GM18870 (cell line): ENCODE measurements around the gene SLC6A6.

ENCODE experiments used
- ATAC-seq: cut with Tn5 transposase; IDR thresholded peaks from one replicate; pipeline ENCODE4 v1.9.1; 2021; ENCODE audit warnings: moderate library complexity; ENCODE audit not compliant: unreplicated experiment

Gene SLC6A6

DNA sequence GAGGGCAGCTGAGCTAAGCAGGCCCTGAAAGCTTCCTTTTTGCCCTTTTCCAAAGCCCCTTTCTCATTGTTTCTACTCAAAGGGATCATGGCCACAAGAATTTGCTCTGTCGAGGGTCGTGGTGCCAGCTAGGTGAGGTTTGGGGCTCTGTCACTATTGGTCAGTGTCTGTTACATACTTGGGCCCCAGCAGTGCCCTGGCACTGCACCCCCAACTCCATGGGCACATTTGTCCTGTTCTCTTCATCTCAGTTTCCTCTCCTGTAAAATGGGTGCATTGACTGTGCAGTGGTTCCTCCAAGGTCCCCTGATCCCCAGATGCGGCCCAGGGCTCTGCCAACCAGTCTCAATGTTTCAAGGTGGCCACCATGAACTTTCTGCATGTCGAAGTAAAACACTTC, 62.1 kb downstream of the SLC6A6 start:
- no peak for ATAC-seq

DNA sequence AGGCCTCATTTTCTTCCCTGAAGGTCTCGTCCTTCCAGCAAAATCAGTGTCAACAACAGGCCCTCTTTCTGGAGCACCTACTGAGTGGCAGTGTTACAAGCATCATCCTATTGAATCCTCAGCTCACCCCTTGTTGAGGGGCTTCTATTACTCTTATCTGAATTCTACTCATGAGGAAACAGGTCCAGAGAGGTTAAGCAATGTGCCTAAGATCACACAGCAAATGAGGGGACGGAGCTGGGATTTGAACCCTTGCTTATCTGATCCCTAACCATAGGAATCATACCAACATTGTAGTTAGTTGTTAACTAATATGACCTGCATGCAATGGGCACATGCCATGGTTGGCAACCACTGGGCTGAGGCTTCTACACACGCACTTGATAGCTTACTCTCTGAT, 63.0 kb downstream of the SLC6A6 start:
- ATAC-seq, result no peak

DNA sequence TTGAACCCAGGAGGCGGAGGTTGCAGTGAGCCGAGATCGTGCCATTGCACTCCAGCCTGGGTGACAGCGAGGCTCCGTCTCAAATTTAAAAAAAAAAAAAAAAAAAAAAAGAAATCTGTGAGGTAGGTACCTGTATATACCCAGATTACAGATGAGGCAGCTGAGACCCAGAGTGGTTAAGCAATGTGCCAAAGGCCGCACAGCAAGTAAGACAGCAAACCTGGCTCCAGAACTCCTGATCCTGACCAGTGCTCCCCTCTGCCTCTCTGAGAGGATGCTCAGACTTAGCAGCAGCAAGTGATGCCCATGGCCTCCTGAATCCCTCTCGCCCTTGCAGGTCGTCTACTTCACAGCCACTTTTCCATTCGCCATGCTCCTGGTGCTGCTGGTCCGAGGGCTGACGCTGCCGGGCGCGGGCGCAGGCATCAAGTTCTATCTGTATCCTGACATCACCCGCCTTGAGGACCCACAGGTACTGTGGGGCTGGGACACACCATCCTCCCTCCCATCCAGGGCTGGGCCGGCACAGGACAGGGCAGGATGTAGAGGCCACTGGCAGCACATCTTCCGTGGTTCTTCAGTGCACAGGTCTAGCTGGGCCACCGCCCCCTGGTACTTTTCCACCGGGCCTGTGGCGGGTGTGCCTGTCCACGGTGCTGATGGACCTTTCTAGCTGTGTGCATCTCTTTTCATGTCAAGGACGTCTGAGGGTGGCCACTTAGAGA, 63.9 kb downstream of the SLC6A6 start:
- ATAC-seq, result no peak

DNA sequence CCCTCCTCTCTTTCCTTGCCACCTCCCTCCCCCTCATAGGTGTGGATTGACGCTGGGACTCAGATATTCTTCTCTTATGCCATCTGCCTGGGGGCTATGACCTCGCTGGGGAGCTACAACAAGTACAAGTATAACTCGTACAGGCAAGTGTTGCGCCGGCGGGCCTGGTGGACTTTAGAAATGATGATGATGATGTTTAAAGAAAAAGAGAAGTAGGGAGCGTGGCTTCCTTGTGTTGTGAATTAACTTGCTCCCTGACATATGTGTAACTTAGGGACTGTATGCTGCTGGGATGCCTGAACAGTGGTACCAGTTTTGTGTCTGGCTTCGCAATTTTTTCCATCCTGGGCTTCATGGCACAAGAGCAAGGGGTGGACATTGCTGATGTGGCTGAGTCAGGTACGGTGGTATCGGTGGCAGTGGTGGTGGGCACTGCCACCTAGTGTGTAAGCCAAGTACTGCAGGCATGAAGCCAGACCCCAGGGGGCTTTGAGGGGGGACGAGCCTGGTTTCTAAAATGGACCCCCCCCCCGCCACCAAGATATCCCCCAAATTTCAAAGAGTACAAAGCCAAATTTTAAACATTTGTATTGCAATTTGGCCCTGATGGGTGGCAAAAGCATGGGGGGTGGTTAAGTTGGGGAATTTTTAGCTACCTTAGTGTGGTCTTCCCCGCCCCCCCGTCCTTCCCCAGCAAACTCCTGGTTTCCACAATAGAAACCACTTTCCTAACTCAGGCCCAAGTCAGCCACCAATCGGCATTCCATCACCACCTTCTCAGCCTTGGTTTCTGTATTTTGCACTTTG, 65.6 kb downstream of the SLC6A6 start:
- ATAC-seq, result no peak

DNA sequence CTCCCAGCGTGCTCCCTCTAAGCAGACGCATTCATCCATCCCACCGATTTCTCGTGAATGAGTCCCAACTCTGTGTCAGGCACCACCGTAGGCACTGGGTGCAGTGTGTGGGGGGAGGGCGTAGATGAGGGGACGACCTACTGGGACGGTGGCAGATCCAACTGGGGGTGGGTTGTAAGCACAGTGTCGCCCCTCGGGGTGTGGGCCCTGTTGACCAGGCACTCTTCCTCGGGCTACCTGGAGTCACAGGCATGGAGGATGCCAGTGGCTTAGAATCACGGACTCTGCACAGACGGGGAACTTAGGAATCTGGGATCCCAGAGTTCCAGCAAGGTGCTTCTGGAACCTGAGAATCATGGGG, 66.2 kb downstream of the SLC6A6 start:
- no peak for ATAC-seq

DNA sequence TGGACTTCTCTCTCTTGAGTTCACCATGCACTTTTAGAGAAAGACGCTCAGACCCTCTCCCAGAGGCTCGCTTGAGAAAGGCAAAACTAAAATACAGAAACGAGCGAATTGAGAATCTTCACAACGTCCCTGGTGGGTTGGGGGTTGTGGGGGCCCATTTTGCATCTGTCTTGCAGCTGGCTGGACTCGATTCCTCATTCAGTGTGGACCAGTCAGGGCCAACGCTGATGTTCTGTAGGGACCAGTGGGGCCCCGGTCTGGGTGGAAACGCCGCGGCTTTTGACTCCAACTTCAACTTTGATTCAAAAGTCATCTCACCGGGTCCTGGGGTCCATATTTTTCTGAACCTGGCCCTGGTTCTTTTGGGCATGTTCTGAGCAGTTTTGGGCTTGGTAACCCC, 68.1 kb downstream of the SLC6A6 start:
- no peak for ATAC-seq

DNA sequence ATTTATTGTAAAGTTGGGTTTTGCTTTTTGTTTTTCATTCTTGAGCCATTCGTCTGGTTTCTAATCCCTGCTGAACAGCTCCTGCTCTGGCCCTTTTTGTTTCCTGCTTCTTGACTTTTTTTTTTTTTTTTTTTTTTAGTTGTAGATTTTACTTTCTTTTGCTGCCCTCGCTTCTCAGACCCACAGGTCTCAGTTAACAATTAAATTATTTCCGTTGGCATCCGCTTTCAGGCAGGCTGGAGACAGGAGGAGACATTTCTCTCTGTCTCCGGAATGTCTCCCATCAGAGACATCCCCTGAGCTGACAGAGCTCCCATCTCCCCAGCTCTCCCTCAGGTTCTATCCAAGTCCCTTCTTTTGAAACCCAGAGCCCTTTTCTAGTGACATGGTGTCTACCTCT, 68.6 kb downstream of the SLC6A6 start:
- ATAC-seq, result no peak

DNA sequence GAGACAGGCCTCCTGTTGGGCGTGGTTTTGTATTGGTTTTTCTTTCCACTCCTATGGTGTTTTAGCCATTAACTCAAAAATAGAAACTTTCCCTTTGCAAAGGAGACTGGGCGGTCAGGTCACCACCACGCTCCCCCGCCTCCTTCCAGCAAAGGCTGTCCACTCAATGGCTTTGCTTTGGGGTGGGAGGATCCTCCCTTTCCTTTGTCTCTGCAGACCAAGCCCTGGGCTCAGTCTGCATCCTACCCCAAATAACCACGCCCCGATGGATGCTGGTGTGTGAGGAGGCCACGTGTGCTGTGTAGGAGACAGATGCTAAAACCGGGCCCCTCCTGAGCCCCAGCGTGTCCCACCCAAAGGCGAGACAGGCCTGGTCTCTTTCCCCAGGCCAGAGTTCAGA, 69.3 kb downstream of the SLC6A6 start:
- ATAC-seq, result no peak

DNA sequence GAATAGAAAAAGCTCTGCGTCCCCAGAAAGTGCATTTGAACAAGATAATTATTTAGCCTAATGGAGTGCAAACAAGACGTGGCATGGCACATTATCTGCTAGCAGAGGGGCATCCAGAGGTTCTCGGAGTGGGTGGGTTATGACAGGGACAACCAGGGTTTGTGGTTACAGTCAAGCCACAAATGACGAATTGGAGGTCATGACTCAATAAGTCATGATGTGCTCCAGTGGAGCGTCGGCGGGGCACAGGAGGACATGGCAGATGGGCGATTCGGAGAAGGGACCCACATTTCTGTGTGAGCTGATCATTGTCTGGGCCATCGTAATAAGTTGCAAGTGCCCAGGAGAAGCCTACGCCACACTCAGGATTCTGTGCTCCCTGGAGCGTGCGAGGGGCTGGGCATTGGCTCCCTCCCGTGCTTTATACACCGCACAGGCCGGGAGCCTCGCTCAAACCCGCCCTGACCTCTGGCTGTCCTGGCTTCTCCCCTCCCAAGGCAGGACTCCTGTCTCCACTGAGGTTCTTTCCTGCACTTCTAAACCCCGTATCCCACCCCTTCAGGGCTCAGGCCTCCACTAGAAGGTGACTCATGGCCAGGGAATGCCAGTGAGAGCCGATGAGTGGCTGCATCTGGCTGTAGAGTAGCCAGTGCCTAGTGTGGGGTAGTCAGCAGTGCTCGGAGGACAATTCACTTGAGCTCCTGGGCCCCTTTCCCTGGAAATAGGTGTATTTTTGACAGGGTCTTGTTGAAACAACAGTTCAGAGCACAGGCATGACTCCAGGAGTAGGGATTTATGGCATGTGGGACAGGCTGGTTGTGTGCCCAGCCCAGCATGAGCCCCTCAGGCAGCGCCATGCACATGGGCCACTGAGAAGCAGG, 70.3 kb downstream of the SLC6A6 start:
- no peak for ATAC-seq

DNA sequence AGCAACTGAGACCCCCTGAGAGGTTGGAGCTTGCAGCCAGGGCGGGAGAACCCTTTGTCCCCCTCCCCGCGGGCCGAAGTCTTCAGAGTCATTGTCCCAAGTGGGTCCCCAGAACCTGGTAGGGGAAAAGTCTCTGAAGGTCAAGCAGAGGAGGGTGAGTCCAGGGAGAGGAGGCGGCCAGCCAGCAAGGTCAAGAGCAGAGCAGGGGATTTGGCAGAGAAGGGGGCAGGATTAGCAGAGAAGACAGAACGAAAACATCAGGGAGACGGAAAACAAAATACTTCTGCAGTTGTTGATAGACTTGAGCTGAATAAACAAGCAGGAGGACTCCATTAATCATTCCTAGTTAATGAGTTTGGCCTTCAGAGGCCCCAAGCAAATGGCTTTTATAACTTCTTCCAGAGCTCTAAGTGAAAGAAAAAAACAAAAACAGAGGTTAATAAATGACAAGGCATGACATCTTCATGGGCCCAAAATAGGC, 71.0 kb downstream of the SLC6A6 start:
- ATAC-seq, result no peak

DNA sequence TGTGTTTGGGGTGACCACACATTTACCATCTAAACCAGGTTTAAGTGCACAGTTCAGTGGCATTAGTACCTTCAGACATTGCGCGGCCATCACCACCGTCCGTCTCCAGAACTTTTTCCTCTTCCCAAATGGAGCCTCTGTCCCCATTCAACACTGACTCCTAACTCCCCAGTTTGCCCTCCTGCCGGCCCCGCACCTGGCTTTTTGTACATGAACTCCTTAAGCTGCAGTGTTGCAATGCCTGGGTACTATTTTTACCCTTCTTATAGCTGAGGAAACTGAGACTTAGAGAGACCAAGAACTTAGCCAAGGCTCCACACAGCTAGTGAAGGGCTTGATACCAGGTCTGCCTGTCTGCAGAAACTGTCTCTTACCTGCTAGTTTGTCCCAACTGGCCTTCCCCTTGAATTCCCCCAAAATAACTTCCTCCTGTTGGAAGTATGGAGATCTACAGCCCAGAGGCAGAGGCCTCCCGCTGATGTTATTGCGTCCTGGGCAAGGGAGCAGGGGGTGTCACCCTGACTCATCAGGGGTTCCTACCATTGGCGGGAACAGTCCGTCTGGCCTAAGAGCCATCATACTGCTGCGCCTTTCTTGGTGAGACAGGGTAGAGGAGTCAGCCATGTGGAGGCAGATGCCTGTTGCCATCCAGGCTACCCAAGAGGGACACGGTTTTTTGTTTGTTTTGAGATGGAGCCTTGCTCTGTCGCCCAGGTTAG, 72.1 kb downstream of the SLC6A6 start:
- no peak for ATAC-seq

DNA sequence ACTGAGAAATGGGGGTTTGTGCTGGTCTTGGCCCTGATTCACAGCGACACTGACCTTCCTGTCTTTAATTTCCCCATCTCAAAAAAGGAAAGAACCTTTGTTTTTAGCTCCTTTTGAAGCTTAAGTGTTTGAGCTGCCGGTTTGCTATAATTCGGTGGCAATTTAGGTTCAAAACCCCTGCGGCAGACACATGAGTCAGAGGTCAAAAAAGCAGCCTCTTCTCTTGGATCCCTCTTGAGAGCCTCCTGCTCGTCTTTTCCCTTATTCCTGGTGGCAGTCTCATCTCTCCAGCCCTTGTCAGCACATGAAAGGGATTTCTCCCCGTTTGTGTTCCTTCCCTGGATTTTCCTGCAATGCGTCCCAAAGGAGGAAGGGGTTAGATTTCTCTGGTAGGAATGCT, 73.2 kb downstream of the SLC6A6 start:
- ATAC-seq, result no peak

DNA sequence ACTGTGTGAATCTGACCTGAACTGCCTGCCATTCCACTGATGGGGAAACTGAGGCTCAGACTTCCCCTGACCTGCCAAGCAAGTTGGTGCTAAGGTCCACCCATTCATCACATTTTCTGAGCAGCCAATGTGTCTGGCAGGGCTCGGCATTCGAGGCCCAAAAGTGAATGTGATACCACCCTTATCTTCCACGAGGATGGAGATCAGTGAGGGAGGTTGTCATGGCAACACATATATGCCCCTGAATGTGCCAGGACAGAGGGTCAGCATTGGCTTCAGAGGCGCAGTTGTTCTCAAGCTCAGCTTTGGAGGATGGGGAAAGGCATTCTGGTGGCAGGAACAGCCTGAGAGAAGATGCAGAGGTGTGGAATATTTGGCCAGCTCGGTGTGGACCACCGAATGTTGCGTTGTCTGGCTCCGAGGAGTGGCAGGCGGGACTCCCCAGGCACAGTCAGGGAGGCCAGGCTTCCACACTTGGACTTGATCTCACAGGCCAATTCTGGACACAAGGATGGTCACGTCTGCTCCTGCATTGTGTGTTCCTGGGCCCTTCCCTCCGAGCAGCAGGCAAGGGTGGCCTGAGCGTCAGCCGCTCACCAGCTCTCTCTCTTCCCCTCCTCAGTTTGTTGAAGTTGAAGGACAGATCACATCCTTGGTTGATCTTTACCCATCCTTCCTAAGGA, 74.3 kb downstream of the SLC6A6 start:
- no peak for ATAC-seq

DNA sequence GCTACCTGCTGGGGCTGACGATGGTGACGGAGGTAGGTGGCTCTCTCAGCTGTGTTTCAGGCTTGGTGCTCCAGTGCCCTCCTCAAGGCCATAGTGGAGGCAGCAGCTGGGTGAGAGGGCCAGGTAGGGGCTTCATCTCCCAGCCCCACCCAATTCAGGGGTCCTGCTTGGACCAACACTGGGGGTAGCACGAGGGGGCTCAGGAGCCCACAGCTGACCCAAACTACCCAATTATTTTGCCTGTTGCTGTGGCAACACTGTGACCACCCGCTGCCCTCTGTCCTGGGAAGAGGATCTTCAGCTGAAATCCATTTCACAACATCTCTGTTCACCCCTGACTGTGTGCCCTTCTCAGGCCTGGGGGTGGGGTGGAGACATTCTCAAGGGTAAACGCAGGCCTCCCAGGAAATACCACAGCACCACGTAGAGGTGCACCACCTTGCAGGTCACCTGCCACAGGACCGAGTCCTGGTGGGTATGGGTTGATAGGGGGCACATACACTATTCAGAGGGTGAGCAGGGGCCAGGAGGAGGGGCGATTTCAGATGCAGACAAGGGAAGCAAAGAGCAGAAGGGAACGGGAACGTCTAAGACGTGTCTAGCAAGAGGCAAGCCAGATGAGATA, 75.0 kb downstream of the SLC6A6 start:
- ATAC-seq, result no peak

DNA sequence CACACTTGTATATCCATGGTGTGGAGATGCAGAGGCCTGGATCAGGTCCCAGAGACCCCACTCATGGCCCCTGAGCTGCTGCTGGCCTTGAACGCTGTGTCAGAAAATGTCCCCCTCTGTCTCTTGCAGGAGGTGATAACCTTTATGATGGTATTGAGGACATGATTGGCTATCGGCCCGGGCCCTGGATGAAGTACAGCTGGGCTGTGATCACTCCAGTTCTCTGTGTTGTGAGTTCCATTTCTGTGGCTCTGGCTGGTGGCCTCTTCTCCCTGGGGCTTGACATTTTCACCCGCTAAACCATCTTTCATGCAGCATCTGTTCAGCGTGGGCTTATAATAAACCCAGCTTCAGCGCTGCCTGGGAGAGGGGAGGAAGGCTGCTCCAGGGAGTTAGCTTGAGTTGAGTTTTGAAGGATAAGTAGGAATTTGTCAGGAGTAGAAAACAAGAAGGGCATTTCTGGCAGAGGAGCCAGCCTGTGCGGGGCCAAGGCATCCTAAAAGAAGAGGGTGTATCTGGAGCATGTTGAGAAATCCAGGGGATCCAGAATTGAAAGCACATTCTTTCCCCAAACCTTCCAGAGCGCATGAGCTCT, 76.6 kb downstream of the SLC6A6 start:
- no peak for ATAC-seq

DNA sequence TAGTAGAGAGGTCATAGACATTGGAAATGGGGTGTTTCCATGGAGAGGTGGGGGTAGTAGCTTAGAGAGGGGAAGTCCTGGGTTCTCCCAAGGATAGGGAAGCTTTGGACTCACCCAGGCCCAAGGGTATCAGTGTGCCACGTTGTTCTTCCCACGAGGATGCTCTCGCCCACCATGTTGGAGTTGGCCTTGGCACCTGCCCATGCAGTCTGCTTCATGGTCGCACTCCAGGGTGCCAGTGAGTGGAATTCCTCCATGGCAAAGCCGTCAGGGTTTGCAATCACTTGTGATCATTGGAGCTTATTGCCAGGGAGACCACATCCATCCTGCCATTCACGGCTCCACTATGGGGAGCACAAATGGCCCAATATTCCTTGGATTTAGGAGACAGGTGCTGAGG, 77.2 kb downstream of the SLC6A6 start:
- no peak for ATAC-seq

DNA sequence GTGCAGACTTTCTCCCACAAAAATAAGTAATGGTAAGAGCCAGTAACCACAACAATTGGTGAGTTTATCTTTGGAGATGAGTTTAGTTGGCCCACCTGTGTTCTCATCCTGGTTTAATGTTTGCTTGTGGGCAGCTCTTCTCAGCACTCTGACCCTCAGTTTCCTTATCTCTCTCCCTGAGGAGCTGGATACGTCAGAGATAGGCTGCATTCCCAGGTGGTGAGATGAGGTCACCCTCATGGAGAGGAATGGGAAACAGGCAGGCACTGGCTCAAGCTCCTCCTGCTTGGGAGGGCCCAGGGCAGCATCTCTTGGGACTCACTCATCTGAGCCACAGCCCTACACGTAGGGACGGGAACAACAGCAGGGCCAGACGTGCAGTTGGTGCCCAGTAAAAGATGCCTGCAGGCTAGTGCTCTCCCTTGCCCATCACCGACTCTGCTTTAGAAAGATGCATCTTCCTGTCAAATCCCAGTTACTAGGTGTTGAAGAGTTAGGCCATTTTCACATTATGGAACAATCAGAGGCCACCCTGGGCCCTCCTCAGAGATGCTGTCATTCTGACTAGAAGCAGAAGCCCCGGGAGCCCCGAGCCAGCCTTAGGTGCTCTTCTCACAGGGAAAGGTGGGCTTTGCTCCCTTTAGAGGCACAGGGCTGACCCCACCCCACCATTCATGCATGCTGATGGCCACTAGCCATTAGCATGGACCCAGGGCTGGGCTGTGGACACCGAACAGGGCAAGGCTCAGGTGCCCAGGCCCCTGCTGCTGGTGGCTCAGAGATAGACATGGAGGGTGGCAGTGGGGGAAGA, 78.0 kb downstream of the SLC6A6 start:
- ATAC-seq, result no peak

DNA sequence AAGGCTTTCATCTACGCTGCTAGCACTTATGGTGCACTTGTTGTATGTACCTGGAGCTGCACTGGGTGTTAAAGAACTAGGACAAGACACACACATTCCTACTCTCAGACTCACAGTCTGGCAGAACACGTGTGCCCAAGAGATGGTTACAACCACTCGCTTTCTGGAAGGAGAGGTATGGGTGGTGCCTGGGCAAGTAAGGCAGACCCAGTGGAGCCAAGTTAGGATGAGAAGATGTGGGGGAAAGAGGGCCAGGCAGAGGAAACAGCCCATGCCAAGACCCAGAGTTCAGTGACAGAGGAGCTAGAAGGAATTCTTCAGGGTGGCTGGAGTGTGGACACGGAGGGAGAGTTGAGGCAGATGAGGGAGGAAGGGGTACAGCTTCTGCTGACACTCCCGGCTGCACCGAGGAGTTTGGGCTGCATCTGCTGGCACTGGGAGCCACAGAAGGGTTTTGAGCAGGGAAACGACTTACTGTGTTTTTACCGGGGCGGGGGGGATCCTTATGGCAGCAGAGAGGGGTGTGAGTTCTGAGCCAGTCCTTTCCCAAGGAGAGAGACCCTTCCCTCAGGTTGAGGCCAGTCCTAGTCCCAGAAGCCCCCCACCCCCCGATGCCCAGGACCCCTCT, 78.7 kb downstream of the SLC6A6 start:
- no peak for ATAC-seq
